Measurements from ENCODE around the gene GAPT.

Gene GAPT

GRCh38 chr5:58499941-58500340 is 8.7 kb downstream of the GAPT start:
- DNase-seq (ENCODE audit: low read depth), result no peak
- no peak for TF ChIP-seq CTCF (IDR thresholded peaks at IDR 0.05; ENCODE audit: low read depth, low read length, missing control alignments)
- no peak overlapping the region for H3K4me3 ChIP-seq (ENCODE audit: low read depth, low read length)

GRCh38 chr5:58501778-58502417 is 10.7 kb downstream of the GAPT start:
- no peak for DNase-seq (ENCODE audit: low read depth)
- TF ChIP-seq CTCF (IDR thresholded peaks at IDR 0.05; ENCODE audit: low read depth, low read length, missing control alignments), result no peak
- H3K4me3 ChIP-seq (ENCODE audit: low read depth, low read length), result no peak overlapping the region

- TF ChIP-seq CTCF (IDR thresholded peaks at IDR 0.05; ENCODE audit: low read depth, low read length, missing control alignments), result no peak
- no peak for DNase-seq (ENCODE audit: low read depth)
These were observed 12.3 kb downstream of the GAPT start for GRCh38 chr5:58503390-58504046.

GRCh38 chr5:58504766-58505165 is 13.5 kb downstream of the GAPT start:
- no peak for TF ChIP-seq CTCF (IDR thresholded peaks at IDR 0.05; ENCODE audit: low read depth, low read length, missing control alignments)
- no peak overlapping the region for H3K4me3 ChIP-seq (ENCODE audit: low read depth, low read length)
- DNase-seq (ENCODE audit: low read depth), result no peak

More at GRCh38 chr5:58503390-58504046, 12.3 kb downstream of the GAPT start:
- H3K4me3 ChIP-seq (ENCODE audit: low read depth, low read length), result no peak overlapping the region

GRCh38 chr5:58505502-58505901 is 14.3 kb downstream of the GAPT start:
- H3K4me3 ChIP-seq (ENCODE audit: low read depth, low read length), result no peak overlapping the region
- DNase-seq (ENCODE audit: low read depth), result no peak
- no peak for TF ChIP-seq CTCF (IDR thresholded peaks at IDR 0.05; ENCODE audit: low read depth, low read length, missing control alignments)

GRCh38 chr5:58505971-58506640 is 14.9 kb downstream of the GAPT start:
- DNase-seq (ENCODE audit: low read depth), result no peak
- no peak overlapping the region for H3K4me3 ChIP-seq (ENCODE audit: low read depth, low read length)
- no peak for TF ChIP-seq CTCF (IDR thresholded peaks at IDR 0.05; ENCODE audit: low read depth, low read length, missing control alignments)

Data from GM12864 (cell line).